GM10248 (cell line): ENCODE data around the gene ENOSF1.
"Not testable (repeated sequence)": the region's sequence is repeated elsewhere in the genome, so short reads cannot be mapped to it uniquely, and the experiment has no call there.

Experiments
- CTCF ChIA-PET: fragments of 300-600 bp; sonication (Branson Sonifier 250); formaldehyde crosslinking; extraction: SDS; loops from one replicate; lab custom pipeline; 2021; ENCODE audit warnings: antibody characterized with exemption; lab: Yijun Ruan, JAX
- POLR2A ChIA-PET: fragments of 350-650 bp; sonication (Branson Sonifier 250); formaldehyde crosslinking; extraction: SDS; loops from one replicate; lab custom pipeline; 2020; ENCODE audit warnings: antibody characterized with exemption; lab: Yijun Ruan, JAX
- DNase-seq: peaks from one replicate; pipeline ENCODE4 v3.0.0; 2012; ENCODE audit errors: extremely low spot score
- TF ChIP-seq, protein P1 (sequence below): IDR thresholded peaks from 2 replicates; pipeline ENCODE4 v1.5.1; 2012; ENCODE audit warnings: mild to moderate bottlenecking, low read depth; ENCODE audit errors: extremely low read depth, missing control alignments, control extremely low read depth

The ENOSF1 gene

GRCh38 chr18:741931-742512 lies 29.6 kb upstream of the ENOSF1 start:
- DNase-seq, result peak; percentile 67
- CTCF ChIA-PET, result interaction anchor here (1.0 to 14.8 kb wide), 6 partner anchors 10 to 99 kb away, joined by 3 to 191 read pairs (median 6); no protein-coding TSS in a partner anchor
- POLR2A ChIA-PET, result no interaction called here
- TF ChIP-seq, protein P1, sequence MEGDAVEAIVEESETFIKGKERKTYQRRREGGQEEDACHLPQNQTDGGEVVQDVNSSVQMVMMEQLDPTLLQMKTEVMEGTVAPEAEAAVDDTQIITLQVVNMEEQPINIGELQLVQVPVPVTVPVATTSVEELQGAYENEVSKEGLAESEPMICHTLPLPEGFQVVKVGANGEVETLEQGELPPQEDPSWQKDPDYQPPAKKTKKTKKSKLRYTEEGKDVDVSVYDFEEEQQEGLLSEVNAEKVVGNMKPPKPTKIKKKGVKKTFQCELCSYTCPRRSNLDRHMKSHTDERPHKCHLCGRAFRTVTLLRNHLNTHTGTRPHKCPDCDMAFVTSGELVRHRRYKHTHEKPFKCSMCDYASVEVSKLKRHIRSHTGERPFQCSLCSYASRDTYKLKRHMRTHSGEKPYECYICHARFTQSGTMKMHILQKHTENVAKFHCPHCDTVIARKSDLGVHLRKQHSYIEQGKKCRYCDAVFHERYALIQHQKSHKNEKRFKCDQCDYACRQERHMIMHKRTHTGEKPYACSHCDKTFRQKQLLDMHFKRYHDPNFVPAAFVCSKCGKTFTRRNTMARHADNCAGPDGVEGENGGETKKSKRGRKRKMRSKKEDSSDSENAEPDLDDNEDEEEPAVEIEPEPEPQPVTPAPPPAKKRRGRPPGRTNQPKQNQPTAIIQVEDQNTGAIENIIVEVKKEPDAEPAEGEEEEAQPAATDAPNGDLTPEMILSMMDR, result peak; percentile 62

GRCh38 chr18:732371-732770 lies 19.9 kb upstream of the ENOSF1 start:
- DNase-seq, result no peak
- TF ChIP-seq, protein P1, result no peak
- ChIA-PET POLR2A (no interaction called here), CTCF (interaction anchor here (1.4 to 2.4 kb wide), 5 partner anchors 8 to 108 kb away, joined by 4 to 9 read pairs (median 7); partner anchors contain the start of gene ENOSF1)

- POLR2A ChIA-PET, result no interaction called here
- DNase-seq, result no peak
- TF ChIP-seq, protein P1, result no peak
- CTCF ChIA-PET, result interaction anchor here (1.0 to 2.4 kb wide), 7 partner anchors 10 to 107 kb away, joined by 3 to 9 read pairs (median 5); partner anchors contain the start of gene ENOSF1
Measured at GRCh38 chr18:731185-731584, 18.8 kb upstream of the ENOSF1 start.

GRCh38 chr18:730692-731091 lies 18.3 kb upstream of the ENOSF1 start:
- ChIA-PET CTCF (interaction anchor here (1.0 to 2.4 kb wide), 6 partner anchors 10 to 100 kb away, joined by 3 to 9 read pairs (median 4); partner anchors contain the start of gene ENOSF1), POLR2A (interaction anchor here (0.6 kb wide), 1 partner anchor 77 kb away, joined by 3 read pairs; no protein-coding TSS in a partner anchor)
- TF ChIP-seq, protein P1, result no peak
- DNase-seq, result no peak

GRCh38 chr18:730120-730519 lies 17.7 kb upstream of the ENOSF1 start:
- CTCF ChIA-PET, DNase-seq: not testable (repeated sequence)
- POLR2A ChIA-PET, result interaction anchor here (0.6 kb wide), 1 partner anchor 77 kb away, joined by 3 read pairs; no protein-coding TSS in a partner anchor

- ChIA-PET POLR2A (no interaction called here), CTCF (interaction anchor here (1.1 to 1.6 kb wide), 4 partner anchors 13 to 114 kb away, joined by 3 to 7 read pairs (median 4); partner anchors contain the start of gene ENOSF1)
- TF ChIP-seq, protein P1, result no peak
- no peak for DNase-seq
Measured at GRCh38 chr18:725646-726045, 13.2 kb upstream of the ENOSF1 start.

- POLR2A ChIA-PET, result no interaction called here
- CTCF ChIA-PET, result interaction anchor here (0.9 to 2.0 kb wide), 3 partner anchors 8 to 17 kb away, joined by 3 to 7 read pairs (median 5); partner anchors contain the start of gene ENOSF1
- TF ChIP-seq, protein P1, result no peak
Measured at GRCh38 chr18:723541-724080, 11.2 kb upstream of the ENOSF1 start.

More at GRCh38 chr18:723541-724080, 11.2 kb upstream of the ENOSF1 start:
- DNase-seq, result no peak
